ENCODE results near the gene DOHH. TPM values are rescaled to one million over a fixed set of nuclear protein-coding genes. Genes with fewer than 3 reads are reported as not detected.

The DOHH gene
- total and polyA plus RNA-seq, 8 donors = 0.45 to 21.7 (median 13.6) TPM; not detected in 1

- intact Hi-C loops (cut with DNase I; ENCODE audit: low total_unique reads) = no loop called here
- DNase-seq = no peak
- WGBS, 5 donors = 71 to 79% (median 76%) methylated on average over 7 to 13 of the region's 13 CpGs
- H3K36me3 ChIP-seq = peaks cover 37 to 71% (median 62%) of the 10 kb centered on the region in 4 donors
- H3K9me3 ChIP-seq = no peaks in the 10 kb centered on the region
- peaks cover 0 to 5% (median 0%) of the 10 kb centered on the region in 4 donors for H3K4me1 ChIP-seq
- peak overlapping the region in 2 of 5 donors; percentile 1 to 38 for H3K27ac ChIP-seq
- no peak for TF ChIP-seq POLR2A (IDR thresholded peaks at IDR 0.05)
- TF ChIP-seq POLR2AphosphoS5 (IDR thresholded peaks at IDR 0.05) = no peak
- no peak for TF ChIP-seq CTCF (IDR thresholded peaks at IDR 0.05)
- TF ChIP-seq EP300 (IDR thresholded peaks at IDR 0.05) = no peak
- H3K27me3 ChIP-seq = no peaks in the 10 kb centered on the region
- no peak overlapping the region for H3K4me3 ChIP-seq
Observed at GRCh38 chr19:3537101-3537437, 36.6 kb upstream of the DOHH start.

- TF ChIP-seq EP300 (IDR thresholded peaks at IDR 0.05) (no peak), POLR2A (IDR thresholded peaks at IDR 0.05) (no peak), CTCF (IDR thresholded peaks at IDR 0.05) (no peak), POLR2AphosphoS5 (IDR thresholded peaks at IDR 0.05) (no peak)
- DNase-seq = peak in 1 of 2 donors; percentile 55
- Histone ChIP-seq H3K27me3 (no peaks in the 10 kb centered on the region), H3K4me1 (peaks cover 0 to 5% (median 0%) of the 10 kb centered on the region in 4 donors), H3K9me3 (no peaks in the 10 kb centered on the region), H3K36me3 (peaks cover 42 to 76% (median 67%) of the 10 kb centered on the region in 4 donors), H3K27ac (peak overlapping the region in 2 of 5 donors; percentile 1 to 38), H3K4me3 (no peak overlapping the region)
- intact Hi-C loops (cut with DNase I; ENCODE audit: low total_unique reads) = no loop called here
- 75 to 86% (median 82%) methylated on average over 24 to 27 of the region's 27 CpGs for WGBS, 5 donors
Observed at GRCh38 chr19:3536429-3537100, 36.1 kb upstream of the DOHH start.

- Histone ChIP-seq H3K27me3 (no peaks in the 10 kb centered on the region), H3K9me3 (no peaks in the 10 kb centered on the region), H3K36me3 (peaks cover 46 to 82% (median 73%) of the 10 kb centered on the region in 4 donors), H3K4me1 (peaks cover 0 to 5% (median 0%) of the 10 kb centered on the region in 4 donors), H3K27ac (peak overlapping the region in 1 of 5 donors; percentile 8), H3K4me3 (no peak overlapping the region)
- WGBS, 5 donors = 79 to 95% (median 87%) methylated on average over 7 to 10 of the region's 10 CpGs
- intact Hi-C loops (cut with DNase I; ENCODE audit: low total_unique reads) = no loop called here
- TF ChIP-seq POLR2A (IDR thresholded peaks at IDR 0.05) (no peak), EP300 (IDR thresholded peaks at IDR 0.05) (no peak)
- DNase-seq = no peak
Observed at GRCh38 chr19:3535981-3536380, 35.5 kb upstream of the DOHH start.

GRCh38 chr19:3535563-3535965 lies 35.1 kb upstream of the DOHH start:
- H3K36me3 ChIP-seq = peaks cover 49 to 86% (median 77%) of the 10 kb centered on the region in 4 donors
- TF ChIP-seq EP300 (IDR thresholded peaks at IDR 0.05) (no peak), POLR2AphosphoS5 (IDR thresholded peaks at IDR 0.05) (no peak)
- intact Hi-C loops (cut with DNase I; ENCODE audit: low total_unique reads) = no loop called here
- no peak overlapping the region for H3K4me3 ChIP-seq
- DNase-seq = no peak
- H3K27ac ChIP-seq = peak overlapping the region in 1 of 5 donors; percentile 8
- 88 to 94% (median 91%) methylated on average over 12 to 14 of the region's 14 CpGs for WGBS, 5 donors
- no peaks in the 10 kb centered on the region for H3K27me3 ChIP-seq
- peaks cover 0 to 5% (median 0%) of the 10 kb centered on the region in 4 donors for H3K4me1 ChIP-seq
- no peaks in the 10 kb centered on the region for H3K9me3 ChIP-seq

- intact Hi-C loops (cut with DNase I; ENCODE audit: low total_unique reads) = no loop called here
Observed at GRCh38 chr19:3535235-3535535, 34.7 kb upstream of the DOHH start.

More at GRCh38 chr19:3535235-3535535, 34.7 kb upstream of the DOHH start:
- 89 to 93% (median 91%) methylated on average over 6 to 9 of the region's 9 CpGs; no CpG with 5 or more reads in 1 of the 5 donors for WGBS, 5 donors
- Histone ChIP-seq H3K4me3 (no peak overlapping the region), H3K4me1 (peaks cover 0 to 5% (median 0%) of the 10 kb centered on the region in 4 donors), H3K9me3 (no peaks in the 10 kb centered on the region), H3K36me3 (peaks cover 50 to 86% (median 80%) of the 10 kb centered on the region in 4 donors), H3K27me3 (no peaks in the 10 kb centered on the region), H3K27ac (no peak overlapping the region)
- TF ChIP-seq POLR2A (IDR thresholded peaks at IDR 0.05) = no peak
- TF ChIP-seq POLR2AphosphoS5 (IDR thresholded peaks at IDR 0.05) = no peak
- no peak for TF ChIP-seq CTCF (IDR thresholded peaks at IDR 0.05)
- TF ChIP-seq EP300 (IDR thresholded peaks at IDR 0.05) = no peak
- DNase-seq = no peak

All from stomach (tissue), 9 donors.